GM18498 (cell line): Measurements from ENCODE around the gene ID2.
A peak's percentile ranks its signal among the peaks of the same experiment; 100 is the strongest.

Source experiments
- ATAC-seq: cut with Tn5 transposase; IDR thresholded peaks from one replicate; pipeline ENCODE4 v1.9.1; 2021; ENCODE audit warnings: mild to moderate bottlenecking, moderate library complexity; ENCODE audit not compliant: unreplicated experiment

Gene ID2

GRCh38 chr2:8667896-8668512 lies 13.9 kb upstream of the ID2 start:
- no peak for ATAC-seq

- ATAC-seq: no peak
These were observed 12.6 kb upstream of the ID2 start for GRCh38 chr2:8669157-8669817.

- no peak for ATAC-seq
These were observed 11.3 kb upstream of the ID2 start for GRCh38 chr2:8670580-8670979.

- no peak for ATAC-seq
These were observed 10.7 kb upstream of the ID2 start for GRCh38 chr2:8671176-8671575.

- no peak for ATAC-seq
These were observed 10.1 kb upstream of the ID2 start for GRCh38 chr2:8671802-8672201.

GRCh38 chr2:8672940-8673339 lies 8.9 kb upstream of the ID2 start:
- ATAC-seq: no peak

- no peak for ATAC-seq
These were observed 8.5 kb upstream of the ID2 start for GRCh38 chr2:8673381-8673780.

- ATAC-seq: no peak
These were observed 7.3 kb upstream of the ID2 start for GRCh38 chr2:8674420-8675009.

- no peak for ATAC-seq
These were observed 6.3 kb upstream of the ID2 start for GRCh38 chr2:8675543-8675942.

GRCh38 chr2:8676191-8676920 lies 5.5 kb upstream of the ID2 start:
- ATAC-seq: no peak

GRCh38 chr2:8676921-8677645 lies 4.8 kb upstream of the ID2 start:
- ATAC-seq: no peak

GRCh38 chr2:8677646-8678592 lies 3.9 kb upstream of the ID2 start:
- ATAC-seq: no peak

- ATAC-seq: peak; percentile 69
These were observed 2.9 kb upstream of the ID2 start for GRCh38 chr2:8678731-8679566.

- no peak for ATAC-seq
These were observed 2.4 kb upstream of the ID2 start for GRCh38 chr2:8679567-8679826.

GRCh38 chr2:8679827-8680731 lies 1.8 kb upstream of the ID2 start:
- ATAC-seq: no peak

GRCh38 chr2:8680822-8681760 lies 765 bp upstream of the ID2 start:
- no peak for ATAC-seq
